ENCODE data around the gene PCED1A. TPM values are rescaled to one million over a fixed set of nuclear protein-coding genes. Genes with fewer than 3 reads are reported as not detected.
A peak's percentile ranks its signal among the peaks of the same experiment; 100 is the strongest.

PCED1A gene
- total and polyA plus RNA-seq, 2 of the 13 experiments (the other 11 are each of a cell fraction or from before 2014, with no cell fraction given) = 40.1 to 84.2 TPM

GRCh38 chr20:2840967-2841531 is 594 bp upstream of the PCED1A start (continued):
- TF ChIP-seq AGO1 (IDR thresholded peaks at IDR 0.05; ENCODE audit: low read depth, low read length, poor library complexity, severe bottlenecking) (peak; percentile 11), EP300 (IDR thresholded peaks at IDR 0.05; ENCODE audit: low read depth in 2 of 2, low read length in 2 of 2) (peak in 1 of 2 experiments; percentile 22; a peak in 1 of 4 replicates), EP300 (CRISPR knock-in tag; IDR thresholded peaks at IDR 0.05; ENCODE audit: borderline replicate concordance) (no peak), ZNF709 (CRISPR knock-in tag; IDR thresholded peaks at IDR 0.05) (0 out of 2 replicates have a peak, but pooled peaks have one; percentile 3), NRL (CRISPR knock-in tag; IDR thresholded peaks at IDR 0.05; ENCODE audit: borderline replicate concordance) (no peak; the same call in 1 of the 2 replicates), ZNF343 (CRISPR knock-in tag; IDR thresholded peaks at IDR 0.05) (no peak), DNMT1 (CRISPR knock-in tag; IDR thresholded peaks at IDR 0.05) (0 out of 2 replicates have a peak, but pooled peaks have one; percentile 8), ELF1 (CRISPR knock-in tag; IDR thresholded peaks at IDR 0.05) (peak; percentile 74), BHLHE40 (IDR thresholded peaks at IDR 0.05; ENCODE audit: low read length) (no peak), ZNF891 (CRISPR knock-in tag; IDR thresholded peaks at IDR 0.05) (no peak; the same call in 1 of the 2 replicates), NPAS2 (CRISPR knock-in tag; IDR thresholded peaks at IDR 0.05; ENCODE audit: borderline replicate concordance) (no peak), SMARCC2 (IDR thresholded peaks at IDR 0.05) (no peak; the same call in 1 of the 2 replicates), GABPB1 (CRISPR knock-in tag; IDR thresholded peaks at IDR 0.05) (no peak; the same call in none of the 2 replicates), ZNF264 (CRISPR knock-in tag; IDR thresholded peaks at IDR 0.05) (0 out of 2 replicates have a peak, but pooled peaks have one; percentile 20), ZSCAN20 (CRISPR knock-in tag; IDR thresholded peaks at IDR 0.05; ENCODE audit: borderline replicate concordance) (peak; percentile 83; the same call in 1 of the 2 replicates), ZNF772 (CRISPR knock-in tag; IDR thresholded peaks at IDR 0.05) (no peak; the same call in none of the 2 replicates), HNRNPLL (IDR thresholded peaks at IDR 0.05; ENCODE audit: low read depth, low read length, poor library complexity, severe bottlenecking) (peak; percentile 88), DR1 (CRISPR knock-in tag; IDR thresholded peaks at IDR 0.05) (peak; percentile 49; the same call in 1 of the 2 replicates), ZNF441 (CRISPR knock-in tag; IDR thresholded peaks at IDR 0.05; ENCODE audit: borderline replicate concordance) (no peak), CENPT (CRISPR knock-in tag; IDR thresholded peaks at IDR 0.05; ENCODE audit: low read depth) (0 out of 2 replicates have a peak, but pooled peaks have one; percentile 21), CCAR2 (optimal IDR thresholded peaks at IDR 0.05; ENCODE audit: low read depth, low read length) (no peak)
- TF ChIP-seq, protein P1, sequence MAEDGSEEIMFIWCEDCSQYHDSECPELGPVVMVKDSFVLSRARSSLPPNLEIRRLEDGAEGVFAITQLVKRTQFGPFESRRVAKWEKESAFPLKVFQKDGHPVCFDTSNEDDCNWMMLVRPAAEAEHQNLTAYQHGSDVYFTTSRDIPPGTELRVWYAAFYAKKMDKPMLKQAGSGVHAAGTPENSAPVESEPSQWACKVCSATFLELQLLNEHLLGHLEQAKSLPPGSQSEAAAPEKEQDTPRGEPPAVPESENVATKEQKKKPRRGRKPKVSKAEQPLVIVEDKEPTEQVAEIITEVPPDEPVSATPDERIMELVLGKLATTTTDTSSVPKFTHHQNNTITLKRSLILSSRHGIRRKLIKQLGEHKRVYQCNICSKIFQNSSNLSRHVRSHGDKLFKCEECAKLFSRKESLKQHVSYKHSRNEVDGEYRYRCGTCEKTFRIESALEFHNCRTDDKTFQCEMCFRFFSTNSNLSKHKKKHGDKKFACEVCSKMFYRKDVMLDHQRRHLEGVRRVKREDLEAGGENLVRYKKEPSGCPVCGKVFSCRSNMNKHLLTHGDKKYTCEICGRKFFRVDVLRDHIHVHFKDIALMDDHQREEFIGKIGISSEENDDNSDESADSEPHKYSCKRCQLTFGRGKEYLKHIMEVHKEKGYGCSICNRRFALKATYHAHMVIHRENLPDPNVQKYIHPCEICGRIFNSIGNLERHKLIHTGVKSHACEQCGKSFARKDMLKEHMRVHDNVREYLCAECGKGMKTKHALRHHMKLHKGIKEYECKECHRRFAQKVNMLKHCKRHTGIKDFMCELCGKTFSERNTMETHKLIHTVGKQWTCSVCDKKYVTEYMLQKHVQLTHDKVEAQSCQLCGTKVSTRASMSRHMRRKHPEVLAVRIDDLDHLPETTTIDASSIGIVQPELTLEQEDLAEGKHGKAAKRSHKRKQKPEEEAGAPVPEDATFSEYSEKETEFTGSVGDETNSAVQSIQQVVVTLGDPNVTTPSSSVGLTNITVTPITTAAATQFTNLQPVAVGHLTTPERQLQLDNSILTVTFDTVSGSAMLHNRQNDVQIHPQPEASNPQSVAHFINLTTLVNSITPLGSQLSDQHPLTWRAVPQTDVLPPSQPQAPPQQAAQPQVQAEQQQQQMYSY (CRISPR knock-in tag; IDR thresholded peaks at IDR 0.05) = 0 out of 2 replicates have a peak, but pooled peaks have one; percentile 40
- TF ChIP-seq, protein P2, sequence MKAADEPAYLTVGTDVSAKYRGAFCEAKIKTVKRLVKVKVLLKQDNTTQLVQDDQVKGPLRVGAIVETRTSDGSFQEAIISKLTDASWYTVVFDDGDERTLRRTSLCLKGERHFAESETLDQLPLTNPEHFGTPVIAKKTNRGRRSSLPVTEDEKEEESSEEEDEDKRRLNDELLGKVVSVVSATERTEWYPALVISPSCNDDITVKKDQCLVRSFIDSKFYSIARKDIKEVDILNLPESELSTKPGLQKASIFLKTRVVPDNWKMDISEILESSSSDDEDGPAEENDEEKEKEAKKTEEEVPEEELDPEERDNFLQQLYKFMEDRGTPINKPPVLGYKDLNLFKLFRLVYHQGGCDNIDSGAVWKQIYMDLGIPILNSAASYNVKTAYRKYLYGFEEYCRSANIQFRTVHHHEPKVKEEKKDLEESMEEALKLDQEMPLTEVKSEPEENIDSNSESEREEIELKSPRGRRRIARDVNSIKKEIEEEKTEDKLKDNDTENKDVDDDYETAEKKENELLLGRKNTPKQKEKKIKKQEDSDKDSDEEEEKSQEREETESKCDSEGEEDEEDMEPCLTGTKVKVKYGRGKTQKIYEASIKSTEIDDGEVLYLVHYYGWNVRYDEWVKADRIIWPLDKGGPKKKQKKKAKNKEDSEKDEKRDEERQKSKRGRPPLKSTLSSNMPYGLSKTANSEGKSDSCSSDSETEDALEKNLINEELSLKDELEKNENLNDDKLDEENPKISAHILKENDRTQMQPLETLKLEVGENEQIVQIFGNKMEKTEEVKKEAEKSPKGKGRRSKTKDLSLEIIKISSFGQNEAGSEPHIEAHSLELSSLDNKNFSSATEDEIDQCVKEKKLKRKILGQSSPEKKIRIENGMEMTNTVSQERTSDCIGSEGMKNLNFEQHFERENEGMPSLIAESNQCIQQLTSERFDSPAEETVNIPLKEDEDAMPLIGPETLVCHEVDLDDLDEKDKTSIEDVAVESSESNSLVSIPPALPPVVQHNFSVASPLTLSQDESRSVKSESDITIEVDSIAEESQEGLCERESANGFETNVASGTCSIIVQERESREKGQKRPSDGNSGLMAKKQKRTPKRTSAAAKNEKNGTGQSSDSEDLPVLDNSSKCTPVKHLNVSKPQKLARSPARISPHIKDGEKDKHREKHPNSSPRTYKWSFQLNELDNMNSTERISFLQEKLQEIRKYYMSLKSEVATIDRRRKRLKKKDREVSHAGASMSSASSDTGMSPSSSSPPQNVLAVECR (CRISPR knock-in tag; IDR thresholded peaks at IDR 0.05; ENCODE audit: borderline replicate concordance) = peak; percentile 60; the same call in 1 of the 2 replicates

Data from HepG2 (cell line).